ENCODE measurements around the gene HSBP1L1.
"Not testable (repeated sequence)": the region's sequence is repeated elsewhere in the genome, so short reads cannot be mapped to it uniquely, and the experiment has no call there.

HSBP1L1 gene

GRCh38 chr18:79945118-79946042, 19.1 kb upstream of the HSBP1L1 start:
- DNase-seq, result no peak

GRCh38 chr18:79947054-79947755, 17.2 kb upstream of the HSBP1L1 start:
- DNase-seq, result no peak

- DNase-seq, result no peak
Observed at GRCh38 chr18:79947881-79948610, 16.4 kb upstream of the HSBP1L1 start.

- no peak for DNase-seq
Observed at GRCh38 chr18:79948719-79949411, 15.6 kb upstream of the HSBP1L1 start.

- DNase-seq, result no peak
Observed at GRCh38 chr18:79949697-79950487, 14.6 kb upstream of the HSBP1L1 start.

- no peak for DNase-seq
Observed at GRCh38 chr18:79950515-79951341, 13.7 kb upstream of the HSBP1L1 start.

GRCh38 chr18:79951545-79952455, 12.6 kb upstream of the HSBP1L1 start, which contains the start of gene SLC66A2:
Gene SLC66A2 (minus strand): TSS chr18:79951653. CDS start chr18:79950926, 727 bp downstream.
- DNase-seq, result peak; percentile 94

- DNase-seq, result no peak
Observed at GRCh38 chr18:79952456-79952995, 11.9 kb upstream of the HSBP1L1 start.

GRCh38 chr18:79952996-79953559, 11.4 kb upstream of the HSBP1L1 start:
- no peak for DNase-seq

- no peak for DNase-seq
Observed at GRCh38 chr18:79953971-79954651, 10.3 kb upstream of the HSBP1L1 start.

- no peak for DNase-seq
Observed at GRCh38 chr18:79954791-79955190, 9.7 kb upstream of the HSBP1L1 start.

- DNase-seq, result no peak
Observed at GRCh38 chr18:79955302-79956075, 9.0 kb upstream of the HSBP1L1 start.

GRCh38 chr18:79956276-79956675, 8.2 kb upstream of the HSBP1L1 start:
- DNase-seq, result no peak

- DNase-seq, result no peak
Observed at GRCh38 chr18:79958981-79959380, 5.5 kb upstream of the HSBP1L1 start.

- DNase-seq, result not testable (repeated sequence)
Observed at GRCh38 chr18:79960161-79960801, 4.2 kb upstream of the HSBP1L1 start.

- DNase-seq, result no peak
Observed at GRCh38 chr18:79960921-79961526, 3.4 kb upstream of the HSBP1L1 start.

All from stimulated activated CD4-positive, alpha-beta T cell treated with anti-CD3 and anti-CD28 coated beads, Interleukin-4, amount 100 ng/mL, for 24 hours (primary cell).